K562 (cell line): ENCODE measurements around the gene NOTCH1.

Source experiments
- CAMTA2 ChIP-seq: fragments of 250-450 bp; sonication (Bioruptor Pico); conservative IDR thresholded peaks from 2 replicates; pipeline ENCODE4 v1.5.1; 2022
- CTCF ChIP-seq, 3 experiments: IDR thresholded peaks in 2 of 3; conservative IDR thresholded peaks in 1 of 3; 2 replicates each; pipeline ENCODE4 v1.5.1; 2011 to 2012; ENCODE audit warnings: low read length in 3 of 3, mild to moderate bottlenecking in 3 of 3, control low read depth in 2 of 3, improper control_type of control experiment in 1 of 3, inconsistent platforms in 1 of 3, low read depth in 1 of 3, mixed read lengths in 1 of 3, moderate library complexity in 1 of 3; ENCODE audit not compliant: insufficient read depth in 2 of 3
- E2F6 ChIP-seq, 2 experiments: IDR thresholded peaks; 2 replicates each; pipeline ENCODE4 v1.6.1; 2011; ENCODE audit warnings: borderline replicate concordance in 1 of 2, control low read depth in 1 of 2, low read depth in 1 of 2, low read length in 1 of 2, mild to moderate bottlenecking in 1 of 2, mixed read lengths in 1 of 2, moderate library complexity in 1 of 2; ENCODE audit not compliant: insufficient read depth in 1 of 2, insufficient read length in 1 of 2, poor library complexity in 1 of 2, severe bottlenecking in 1 of 2; ENCODE audit errors: extremely low read depth in 1 of 2
- JUN ChIP-seq, 2 experiments: sonication (generic) in 1 of 2; formaldehyde crosslinking in 1 of 2; IDR thresholded peaks; 2 replicates each; pipeline versions ENCODE4 v1.6.1 to v1.8.0; 2012 to 2022; ENCODE audit warnings: borderline replicate concordance in 2 of 2, mild to moderate bottlenecking in 2 of 2, improper control_type of control experiment in 1 of 2, low read depth in 1 of 2, low read length in 1 of 2, missing genetic modification reagents in 1 of 2
- SLC30A9 ChIP-seq: fragments of 250-450 bp; sonication (Bioruptor Pico); IDR thresholded peaks from 2 replicates; pipeline ENCODE4 v1.8.0; 2022; ENCODE audit warnings: mild to moderate bottlenecking, moderate library complexity
- ZNF140 ChIP-seq: fragments of 250-450 bp; sonication (Bioruptor Pico); IDR thresholded peaks from 2 replicates; pipeline ENCODE4 v1.8.0; 2021; ENCODE audit warnings: moderate library complexity, mild to moderate bottlenecking, inconsistent platforms
- ZSCAN29 ChIP-seq: fragments of 450-650 bp; IDR thresholded peaks from 2 replicates; pipeline ENCODE4 v1.6.1; 2017

GRCh38 chr9:136499071-136499934 is 46.5 kb downstream of the NOTCH1 start:
- no peak for TF ChIP-seq ZSCAN29
- no peak for TF ChIP-seq E2F6 (IDR thresholded peaks at IDR 0.05; ENCODE audit: borderline replicate concordance in 1 of 2, extremely low read depth in 1 of 2, insufficient read depth in 1 of 2, insufficient read length in 1 of 2, low read depth in 1 of 2, low read length in 1 of 2, poor library complexity in 1 of 2, severe bottlenecking in 1 of 2)
- no peak for TF ChIP-seq JUN (IDR thresholded peaks at IDR 0.05; ENCODE audit: borderline replicate concordance, low read depth, low read length)
- TF ChIP-seq JUN (CRISPR knock-in tag; IDR thresholded peaks at IDR 0.05; ENCODE audit: borderline replicate concordance): no peak
- TF ChIP-seq SLC30A9 (CRISPR knock-in tag): no peak
- no peak for TF ChIP-seq CTCF (IDR thresholded peaks at IDR 0.05 in 2 of 3, conservative IDR thresholded peaks at IDR 0.05 in 1 of 3; ENCODE audit: insufficient read depth in 2 of 3, low read depth in 1 of 3, low read length in 3 of 3)
- TF ChIP-seq ZNF140: no peak
- no peak for TF ChIP-seq CAMTA2
